HG02870 (cell line): ENCODE data around the gene AP1G2.

Experiments used
- ATAC-seq: cut with Tn5 transposase; IDR thresholded peaks from one replicate; pipeline ENCODE4 v1.9.1; 2021; ENCODE audit warnings: mild to moderate bottlenecking, moderate library complexity; ENCODE audit not compliant: unreplicated experiment

The AP1G2 gene

DNA sequence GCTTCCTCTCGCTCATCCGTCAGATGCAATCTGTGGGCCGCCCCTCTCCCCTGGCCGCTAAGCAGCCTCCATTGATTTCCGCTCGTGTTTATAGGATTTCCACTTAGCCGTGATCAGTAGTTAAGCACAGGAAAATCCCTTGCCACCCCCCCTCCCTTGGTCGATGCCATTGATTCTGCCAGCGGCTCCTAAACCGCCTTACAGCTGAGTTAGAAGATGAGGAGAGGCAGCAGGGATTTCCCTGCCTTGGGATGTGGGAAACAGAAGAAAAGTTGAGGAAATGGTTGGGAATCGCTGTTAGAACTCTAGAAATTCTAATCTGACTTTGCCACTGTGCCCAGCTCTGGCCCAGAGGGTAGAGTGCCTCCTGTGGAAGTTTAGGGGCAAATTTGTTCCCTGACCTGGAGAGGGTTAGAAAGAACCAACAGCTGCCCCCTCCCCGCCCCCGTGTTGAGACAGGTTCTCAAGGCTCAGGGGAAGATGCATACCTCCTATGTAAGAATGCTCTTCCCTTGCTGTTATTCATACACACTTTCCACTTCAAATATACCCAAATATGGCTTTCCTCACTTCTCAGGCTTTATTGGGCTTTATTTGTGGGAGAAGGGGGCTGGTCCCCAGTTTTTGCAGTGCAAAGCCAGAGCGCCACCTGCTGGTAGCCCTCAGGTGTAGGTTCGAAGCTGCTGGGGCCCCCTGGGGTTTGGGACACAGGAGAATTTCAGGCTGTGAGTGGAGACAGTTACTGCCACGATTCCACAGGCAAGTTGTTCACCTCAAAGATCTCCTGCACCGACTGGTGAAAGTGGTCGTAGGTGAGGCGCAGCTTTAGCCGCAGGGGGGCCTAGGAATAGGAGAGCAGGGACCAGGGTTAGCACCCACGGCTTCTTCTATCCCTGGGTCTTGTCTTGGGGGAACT is 8.3 kb downstream of the AP1G2 start:
- no peak for ATAC-seq

GRCh38 chr14:23558346-23559009 is 9.1 kb downstream of the AP1G2 start:
- ATAC-seq, result no peak

GRCh38 chr14:23557946-23558345 is 9.6 kb downstream of the AP1G2 start:
- no peak for ATAC-seq

DNA sequence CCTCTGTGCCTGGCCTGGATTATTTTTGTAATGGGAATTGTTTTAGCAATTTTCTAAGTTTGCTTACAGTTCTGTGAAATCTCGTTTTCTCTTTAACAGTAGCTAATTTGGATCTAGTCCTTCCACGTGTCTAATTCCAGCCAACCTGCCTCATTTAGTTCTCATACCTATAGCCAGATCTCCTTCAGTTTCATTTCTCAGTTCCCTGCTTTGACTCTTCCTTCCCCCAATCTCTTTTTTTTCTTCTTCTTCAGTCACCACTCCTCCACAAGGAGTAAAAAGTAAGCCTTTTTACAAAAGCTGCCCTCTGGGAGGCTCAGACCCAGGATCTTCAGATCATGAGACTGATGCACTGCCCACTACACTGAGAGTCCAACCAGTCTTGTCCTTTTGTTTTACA is 10.1 kb downstream of the AP1G2 start:
- ATAC-seq, result no peak

DNA sequence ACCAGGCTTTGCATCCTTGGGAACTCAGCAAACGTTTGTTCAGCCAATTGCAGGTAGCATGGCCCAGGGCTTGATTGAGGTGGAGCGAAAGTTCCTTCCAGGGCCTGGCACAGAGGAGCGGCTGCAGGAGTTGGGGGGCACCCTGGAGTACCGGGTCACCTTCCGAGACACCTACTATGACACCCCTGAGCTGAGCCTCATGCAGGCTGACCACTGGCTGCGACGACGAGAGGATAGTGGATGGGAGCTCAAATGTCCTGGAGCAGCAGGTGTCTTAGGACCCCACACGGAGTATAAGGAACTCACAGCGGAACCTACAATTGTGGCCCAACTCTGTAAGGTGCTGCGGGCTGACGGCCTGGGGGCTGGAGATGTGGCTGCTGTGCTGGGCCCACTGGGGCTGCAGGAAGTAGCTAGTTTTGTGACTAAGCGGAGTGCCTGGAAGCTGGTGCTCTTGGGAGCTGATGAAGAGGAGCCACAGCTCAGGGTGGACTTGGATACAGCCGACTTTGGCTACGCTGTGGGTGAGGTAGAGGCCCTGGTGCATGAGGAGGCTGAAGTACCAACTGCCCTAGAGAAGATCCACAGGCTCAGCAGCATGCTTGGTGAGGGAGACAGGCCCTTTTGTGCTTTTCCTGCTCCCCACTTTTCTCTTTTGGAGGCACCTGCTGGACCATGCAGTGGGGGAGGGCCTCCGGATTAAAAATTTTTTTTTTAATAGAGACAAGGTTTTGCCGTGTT is 10.7 kb downstream of the AP1G2 start:
- ATAC-seq, result no peak

GRCh38 chr14:23555882-23556699 is 11.5 kb downstream of the AP1G2 start, which contains the start of gene THTPA:
Gene THTPA (plus strand): TSS chr14:23556271. CDS start chr14:23556758, 487 bp downstream.
- peak; percentile 79 for ATAC-seq

- ATAC-seq, result no peak
These were observed 12.1 kb downstream of the AP1G2 start for GRCh38 chr14:23555533-23555881.

DNA sequence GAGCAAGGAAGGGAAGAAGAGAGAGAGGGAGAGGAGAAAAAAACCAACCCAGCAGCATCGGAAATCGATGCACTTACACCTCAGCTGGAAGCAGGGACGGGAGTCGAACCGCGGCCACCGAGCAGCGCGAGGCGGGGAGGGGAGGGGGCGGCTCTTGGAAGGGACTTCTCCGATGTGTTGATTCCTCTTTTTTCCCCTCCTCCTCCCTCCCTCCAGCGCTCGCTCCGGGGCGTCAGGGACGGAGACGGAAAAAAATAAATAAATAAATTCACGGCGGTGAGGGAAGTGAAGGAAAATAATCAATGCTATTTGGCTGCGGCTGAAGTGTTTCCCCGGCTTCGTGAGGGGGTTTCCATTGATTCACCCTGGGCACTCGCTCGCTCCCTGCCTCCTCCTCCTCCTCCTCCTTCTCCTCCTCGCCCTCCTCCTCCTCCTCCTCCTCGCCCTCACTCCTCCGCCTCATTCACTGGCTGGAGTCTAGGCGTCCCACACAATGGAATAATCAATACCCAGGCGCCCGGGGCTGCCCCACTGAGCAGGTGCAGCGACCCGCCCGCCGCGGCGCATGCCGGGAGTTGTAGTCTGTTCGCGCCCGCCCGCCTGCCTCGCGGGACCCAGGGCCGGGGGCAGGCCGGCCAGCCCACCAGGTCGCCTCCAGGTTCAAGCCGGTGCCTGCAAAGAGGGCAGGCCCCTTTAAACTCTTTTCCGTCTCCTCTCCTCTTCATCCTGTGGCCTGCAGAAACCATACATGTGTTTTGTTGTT is 16.1 kb downstream of the AP1G2 start, which contains the start of gene ZFHX2:
ZFHX2 (minus strand) TSS at position 500 of the 763 bp plus-strand sequence. CDS start 16,440 bp downstream, outside the sequence.
- ATAC-seq, result peak; percentile 49

DNA sequence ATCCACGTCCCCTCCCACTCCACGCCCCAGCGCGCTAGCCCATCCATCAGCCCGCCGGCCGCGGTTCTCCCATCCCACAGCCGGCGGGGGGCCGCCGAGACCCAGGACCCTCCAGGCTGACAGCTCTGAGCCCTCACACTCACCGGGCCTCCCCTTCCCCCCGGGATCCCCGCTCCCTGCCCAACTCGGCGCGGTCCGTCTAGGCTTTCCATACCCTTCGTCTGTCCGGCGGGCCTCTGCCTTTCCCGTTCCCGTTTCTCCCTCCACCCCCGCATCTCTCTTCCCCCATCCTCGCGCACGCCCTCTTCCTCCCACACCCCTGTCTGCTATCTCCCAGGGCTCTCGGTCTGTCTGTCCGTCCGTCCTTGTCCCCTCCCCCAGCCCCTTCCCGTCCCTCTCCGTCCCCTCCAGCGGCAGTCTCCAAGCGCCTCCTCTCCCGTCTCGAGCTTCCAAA is 16.8 kb downstream of the AP1G2 start:
- ATAC-seq, result no peak

DNA sequence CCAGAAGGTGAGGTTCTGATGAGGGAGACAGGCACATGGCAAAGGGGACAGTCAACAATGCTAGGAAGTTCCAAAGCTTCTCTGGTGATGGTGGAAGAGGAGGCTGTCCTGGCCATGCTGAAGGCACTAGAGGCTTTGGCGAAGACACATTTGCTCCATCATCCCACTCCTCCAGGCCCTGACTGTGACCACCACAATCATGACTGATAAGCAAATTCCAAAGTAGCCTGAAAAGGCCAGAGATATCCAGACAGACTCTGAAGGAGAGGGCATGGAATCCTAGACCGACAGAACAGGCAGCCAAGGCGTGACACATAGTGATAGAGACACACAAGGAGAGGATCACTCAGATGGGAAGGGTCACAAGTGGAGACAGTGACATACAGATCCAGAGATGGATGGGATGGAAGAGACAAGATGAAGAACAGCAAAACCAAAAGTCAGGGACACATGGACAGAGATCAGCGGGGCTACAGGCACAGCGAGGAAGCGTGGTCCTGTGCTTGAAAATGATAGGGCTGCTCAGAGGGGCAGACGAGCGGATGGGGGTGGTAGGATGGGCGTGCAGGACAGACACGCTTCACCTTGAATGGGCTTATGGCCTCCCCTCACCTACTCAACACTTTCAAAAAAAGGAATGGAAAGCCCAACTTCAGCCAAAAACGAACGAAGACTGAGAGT is 17.3 kb downstream of the AP1G2 start:
- no peak for ATAC-seq

- ATAC-seq, result no peak
These were observed 19.0 kb downstream of the AP1G2 start for GRCh38 chr14:23548351-23549318.

- ATAC-seq, result no peak
These were observed 19.7 kb downstream of the AP1G2 start for GRCh38 chr14:23547924-23548323.

GRCh38 chr14:23546450-23547035 is 21.0 kb downstream of the AP1G2 start:
- ATAC-seq, result no peak

- ATAC-seq, result no peak
These were observed 21.7 kb downstream of the AP1G2 start for GRCh38 chr14:23545740-23546365.

DNA sequence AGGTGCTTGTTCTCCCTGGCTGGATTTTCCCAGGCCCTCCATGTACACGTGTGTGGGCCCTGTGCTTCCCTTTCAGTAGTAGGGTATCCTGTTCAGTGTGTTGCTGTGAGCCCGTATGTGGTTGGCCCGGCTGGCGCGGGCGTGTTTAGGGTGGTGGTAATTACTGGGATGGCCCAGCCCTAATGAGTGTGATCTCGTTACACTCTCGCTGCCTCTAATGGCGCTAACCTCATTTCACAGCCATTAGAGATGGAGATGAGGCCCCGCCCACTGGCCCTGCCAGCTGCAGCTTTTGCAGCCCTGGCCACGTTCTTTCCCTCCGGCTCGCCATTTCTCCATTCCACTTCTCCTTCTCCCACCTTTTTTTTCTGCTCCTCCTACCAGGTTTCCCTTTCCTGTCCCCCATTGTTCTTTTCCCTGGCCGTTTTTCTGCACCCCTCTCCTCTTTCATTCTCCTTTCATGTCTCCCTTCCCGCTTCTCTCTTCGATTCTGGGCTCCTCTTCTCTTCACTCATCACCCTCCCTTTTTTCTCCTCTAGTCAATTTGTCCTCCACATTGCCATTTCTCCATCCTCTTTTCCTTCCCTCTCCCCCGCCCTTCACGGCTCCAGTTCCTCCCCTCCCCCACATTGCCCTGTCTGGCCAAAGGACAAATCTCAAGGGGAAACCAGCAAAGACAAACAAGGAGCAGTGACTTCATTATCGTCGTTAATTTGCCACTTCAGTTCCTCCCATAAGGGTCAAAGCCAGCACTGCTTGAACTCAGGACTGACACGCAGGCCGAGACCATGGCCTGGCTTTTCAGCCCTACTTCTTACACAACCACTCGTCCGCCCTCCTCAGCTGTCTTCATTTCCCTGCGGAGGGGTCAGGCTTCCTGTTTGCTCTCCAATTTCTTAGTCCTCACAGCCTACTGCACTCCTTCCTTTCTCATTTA is 22.8 kb downstream of the AP1G2 start:
- ATAC-seq, result no peak

DNA sequence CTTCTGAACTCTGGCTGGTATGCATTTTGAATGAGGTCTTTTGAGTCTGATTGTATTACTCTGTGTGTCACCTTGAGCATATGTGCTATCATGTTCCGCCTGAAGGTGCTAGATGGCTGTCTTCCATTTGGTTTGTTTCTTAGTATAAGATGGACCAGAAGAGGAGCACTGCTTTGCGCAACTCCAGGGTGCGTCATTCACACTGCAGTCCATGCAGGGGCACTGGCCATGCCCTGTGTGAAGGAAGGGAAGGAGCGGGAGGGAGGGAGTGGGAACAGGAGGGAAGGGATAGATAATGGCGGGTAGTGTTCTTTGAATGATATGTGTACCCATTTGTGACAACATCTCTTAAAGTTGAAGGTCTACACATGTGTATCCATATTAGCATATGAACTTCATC is 24.2 kb downstream of the AP1G2 start:
- ATAC-seq, result no peak
